ENCODE measurements around the gene BLTP1. TPM values are rescaled to one million over a fixed set of nuclear protein-coding genes. Genes with fewer than 3 reads are reported as not detected.

The BLTP1 gene
- total RNA-seq, 1 donor from 2014 or later, result 46.9 TPM

GRCh38 chr4:122172266-122172665 lies 20.1 kb downstream of the BLTP1 start:
- H3K27me3 Mint-ChIP-seq, result no peaks in the 10 kb centered on the region
- H3K9me3 Mint-ChIP-seq, result no peaks in the 10 kb centered on the region

GRCh38 chr4:122178961-122179360 lies 26.8 kb downstream of the BLTP1 start:
- peaks cover 24% of the 10 kb centered on the region for H3K36me3 Mint-ChIP-seq
- TF ChIP-seq CTCF (conservative IDR thresholded peaks at IDR 0.05), result no peak
- no peak for DNase-seq (ENCODE audit: extremely low spot score, unreplicated experiment)
- H3K27ac Mint-ChIP-seq, result no peak overlapping the region
- no peak overlapping the region for H3K4me3 Mint-ChIP-seq
- no peaks in the 10 kb centered on the region for H3K9me3 Mint-ChIP-seq
- H3K4me1 Mint-ChIP-seq (ENCODE audit: unreplicated experiment), result no peaks in the 10 kb centered on the region
- H3K27me3 Mint-ChIP-seq, result no peaks in the 10 kb centered on the region

More at GRCh38 chr4:122172266-122172665, 20.1 kb downstream of the BLTP1 start:
- H3K4me3 Mint-ChIP-seq, result no peak overlapping the region
- DNase-seq (ENCODE audit: extremely low spot score, unreplicated experiment), result no peak
- no peak overlapping the region for H3K27ac Mint-ChIP-seq
- H3K36me3 Mint-ChIP-seq, result peaks cover 12% of the 10 kb centered on the region
- TF ChIP-seq CTCF (conservative IDR thresholded peaks at IDR 0.05), result no peak
- peaks cover 9% of the 10 kb centered on the region for H3K4me1 Mint-ChIP-seq (ENCODE audit: unreplicated experiment)

GRCh38 chr4:122195718-122196117 lies 43.6 kb downstream of the BLTP1 start:
- Mint-ChIP-seq H3K36me3 (peaks cover 9% of the 10 kb centered on the region), H3K4me3 (no peak overlapping the region), H3K27me3 (no peaks in the 10 kb centered on the region), H3K4me1 (ENCODE audit: unreplicated experiment) (no peaks in the 10 kb centered on the region), H3K9me3 (no peaks in the 10 kb centered on the region), H3K27ac (no peak overlapping the region)
- DNase-seq (ENCODE audit: extremely low spot score, unreplicated experiment), result no peak
- TF ChIP-seq CTCF (conservative IDR thresholded peaks at IDR 0.05), result no peak

Other genes starting within 250 kb of the BLTP1 start
- 0.45 and 1.0 TPM in 2 replicates for gene TRPC3, start 200.3 kb upstream of the BLTP1 start, total RNA-seq (ENCODE audit: low replicate concordance)
- not detected in 2 replicates for gene ADAD1, start 226.7 kb downstream of the BLTP1 start, total RNA-seq (ENCODE audit: low replicate concordance)